HT-29 (cell line): ENCODE data around the gene PPP2R5D. TPM values are rescaled to one million over a fixed set of nuclear protein-coding genes. Genes with fewer than 3 reads are reported as not detected.

Experiments
- DNase-seq: peaks from one replicate; pipeline ENCODE4 v3.0.0-alpha.2; 2015; ENCODE audit warnings: low spot score
- total RNA-seq: library from RNA; depleted of rRNA; stranded (reverse); fragments of >200 nt; shearing (Covaris generic); gene quantifications from 2 replicates; pipeline ENCODE4 v1.2.3, GENCODE V29; 2014

Gene PPP2R5D
- total RNA-seq, 1 experiment from 2014 or later: 48.1 TPM

- no peak for DNase-seq
Observed at GRCh38 chr6:42963179-42963854, 21.1 kb upstream of the PPP2R5D start.

- DNase-seq: peak; percentile 60
Observed at GRCh38 chr6:42963855-42964605, 20.3 kb upstream of the PPP2R5D start.

- no peak for DNase-seq
Observed at GRCh38 chr6:42966571-42966970, 17.8 kb upstream of the PPP2R5D start.

GRCh38 chr6:42967228-42967627, 17.1 kb upstream of the PPP2R5D start:
- DNase-seq: no peak

- no peak for DNase-seq
Observed at GRCh38 chr6:42968126-42968701, 16.2 kb upstream of the PPP2R5D start.

- no peak for DNase-seq
Observed at GRCh38 chr6:42968783-42969182, 15.6 kb upstream of the PPP2R5D start.

- no peak for DNase-seq
Observed at GRCh38 chr6:42969431-42969830, 14.9 kb upstream of the PPP2R5D start.

- DNase-seq: no peak
Observed at GRCh38 chr6:42969934-42970333, 14.4 kb upstream of the PPP2R5D start.

GRCh38 chr6:42970871-42971612, 13.3 kb upstream of the PPP2R5D start:
- peak; percentile 38 for DNase-seq

GRCh38 chr6:42971746-42972327, 12.5 kb upstream of the PPP2R5D start:
- DNase-seq: no peak

- DNase-seq: no peak
Observed at GRCh38 chr6:42973926-42974325, 10.4 kb upstream of the PPP2R5D start.

GRCh38 chr6:42974919-42975505, 9.4 kb upstream of the PPP2R5D start:
- DNase-seq: no peak

- peak; percentile 51 for DNase-seq
Observed at GRCh38 chr6:42978487-42978838, 5.9 kb upstream of the PPP2R5D start.

- peak; percentile 91 for DNase-seq
Observed at GRCh38 chr6:42978839-42979522, 5.4 kb upstream of the PPP2R5D start, which contains the start of gene PEX6. PEX6 (minus strand) TSS chr6:42979181; CDS start chr6:42979150, 31 bp downstream.

- no peak for DNase-seq
Observed at GRCh38 chr6:42979523-42980177, 4.7 kb upstream of the PPP2R5D start.

GRCh38 chr6:42981836-42982235, 2.5 kb upstream of the PPP2R5D start:
- no peak for DNase-seq

GRCh38 chr6:42984924-42985475, 630 bp downstream of the PPP2R5D start:
- DNase-seq: no peak

GRCh38 chr6:42987533-42988451, 3.4 kb downstream of the PPP2R5D start:
- DNase-seq: no peak
